Keratinocyte (primary cell): ENCODE results near the gene ACBD6. TPM values are rescaled to one million over a fixed set of nuclear protein-coding genes. Genes with fewer than 3 reads are reported as not detected.

Experiments
- DNase-seq: peaks from one replicate; pipeline ENCODE4 v3.0.0-alpha.2; 2011; ENCODE audit warnings: low read depth, missing footprints, low spot score
- FAIRE-seq: peaks from 2 replicates; lab custom pipeline; 2011; peaks lifted over from hg19 to GRCh38; lab: Jason Lieb, UNC
- H2AFZ ChIP-seq: 2 replicates; pipeline ENCODE4 v1.6.0; 2012; ENCODE audit warnings: low read length, control low read depth, inconsistent platforms; ENCODE audit not compliant: control insufficient read depth
- H3K27ac ChIP-seq: 2 replicates; pipeline ENCODE4 v1.5.1; 2011; ENCODE audit warnings: low read length; ENCODE audit not compliant: control insufficient read depth, insufficient read depth
- H3K27me3 ChIP-seq: 3 replicates; pipeline ENCODE4 v1.6.0; 2011; ENCODE audit warnings: low read length; ENCODE audit not compliant: control insufficient read depth, insufficient read depth; ENCODE audit errors: extremely low read depth
- H3K36me3 ChIP-seq, 2 experiments: 2 replicates in 1 of 2; 3 replicates in 1 of 2; pipeline ENCODE4 v1.5.1; 2011; ENCODE audit warnings: low read length in 2 of 2, mild to moderate bottlenecking in 1 of 2; ENCODE audit not compliant: control insufficient read depth in 2 of 2, insufficient read depth in 2 of 2; ENCODE audit errors: extremely low read depth in 1 of 2
- H3K4me1 ChIP-seq: 3 replicates; pipeline ENCODE4 v1.5.1; 2011; ENCODE audit warnings: low read length; ENCODE audit not compliant: control insufficient read depth, insufficient read depth; ENCODE audit errors: extremely low read depth
- H3K4me2 ChIP-seq: 3 replicates; pipeline ENCODE4 v1.6.0; 2011; ENCODE audit warnings: low read depth, low read length; ENCODE audit not compliant: control insufficient read depth, insufficient read depth; ENCODE audit errors: extremely low read depth
- H3K4me3 ChIP-seq, 3 experiments: fragments of 200-600 bp in 1 of 3; sonication (generic) in 1 of 3; 2 replicates in 2 of 3; 3 replicates in 1 of 3; pipeline ENCODE4 v1.5.1; 2011 to 2016; ENCODE audit warnings: low read length in 3 of 3, mild to moderate bottlenecking in 3 of 3, control low read depth in 2 of 3, inconsistent platforms in 1 of 3, low read depth in 1 of 3, mixed read lengths in 1 of 3, mixed run types in 1 of 3, moderate library complexity in 1 of 3; ENCODE audit not compliant: control insufficient read depth in 2 of 3, insufficient read depth in 2 of 3; ENCODE audit errors: extremely low read depth in 1 of 3
- H3K79me2 ChIP-seq: 2 replicates; pipeline ENCODE4 v1.6.0; 2012; ENCODE audit warnings: low read length; ENCODE audit not compliant: control insufficient read depth, insufficient read depth
- H3K9ac ChIP-seq: 3 replicates; pipeline ENCODE4 v1.6.0; 2011; ENCODE audit warnings: low read length; ENCODE audit not compliant: control insufficient read depth, insufficient read depth; ENCODE audit errors: extremely low read depth
- H3K9me1 ChIP-seq: 3 replicates; pipeline ENCODE4 v1.6.0; 2011; ENCODE audit warnings: low read length; ENCODE audit not compliant: control insufficient read depth, insufficient read depth; ENCODE audit errors: extremely low read depth
- H3K9me3 ChIP-seq: 2 replicates; pipeline ENCODE4 v1.5.1; 2012; ENCODE audit warnings: low read depth, low read length; ENCODE audit not compliant: control insufficient read depth
- H4K20me1 ChIP-seq: 3 replicates; pipeline ENCODE4 v1.6.0; 2011; ENCODE audit warnings: low read length; ENCODE audit not compliant: control insufficient read depth, insufficient read depth; ENCODE audit errors: extremely low read depth
- CTCF ChIP-seq, 3 experiments: IDR thresholded peaks in 1 of 3; conservative IDR thresholded peaks in 1 of 3; optimal IDR thresholded peaks in 1 of 3; 2 replicates in 2 of 3; 3 replicates in 1 of 3; pipeline versions ENCODE3 to v1.5.1; 2011; ENCODE audit warnings: low read length in 3 of 3, mild to moderate bottlenecking in 3 of 3, moderate library complexity in 2 of 3, control low read depth in 1 of 3, inconsistent platforms in 1 of 3; ENCODE audit not compliant: insufficient read depth in 2 of 3; ENCODE audit errors: extremely low read depth in 1 of 3
- EZH2 ChIP-seq: IDR thresholded peaks from one replicate; pipeline ENCODE4 v1.6.1; 2012; ENCODE audit warnings: inconsistent platforms, mild to moderate bottlenecking, low read length, moderate library complexity
- dilution Hi-C: fragments of 300-500 bp; cut with MboI; formaldehyde crosslinking; loops from one replicate; pipeline ENCODE4 v1.7.0; 2020; ENCODE audit warnings: low sequenced_read_pairs; ENCODE audit not compliant: extremely low pct_ligation_motif_present
- polyA plus RNA-seq, 5 experiments: library from polyadenylated mRNA; depleted of rRNA in 3 of 5; stranded (reverse) in 3 of 5; stranded (forward) in 1 of 5; unstranded in 1 of 5; fragments of >200 nt; gene quantifications; 1 replicate in 1 of 5; 2 replicates in 3 of 5; 3 replicates in 1 of 5; pipeline versions ENCODE4 v1.2.1 to v1.2.3, GENCODE V29; 2011 to 2012; ENCODE audit warnings: missing spikeins in 2 of 5, low read depth in 1 of 5, low replicate concordance in 1 of 5

ACBD6 gene
- polyA plus RNA-seq, 1 donor (not counting 4 experiments of a cell fraction or from before 2014, with no cell fraction given) = 47.5 TPM

- Histone ChIP-seq H3K4me1 (no peaks in the 10 kb centered on the region), H4K20me1 (no peaks in the 10 kb centered on the region), H3K36me3 (no peaks in the 10 kb centered on the region), H3K9me3 (no peaks in the 10 kb centered on the region), H3K4me2 (no peak overlapping the region), H3K27me3 (peaks cover 27% of the 10 kb centered on the region), H3K9me1 (no peaks in the 10 kb centered on the region), H3K27ac (no peak overlapping the region), H3K4me3 (no peak overlapping the region), H3K9ac (no peak overlapping the region), H2AFZ (no peak overlapping the region), H3K79me2 (no peaks in the 10 kb centered on the region)
- FAIRE-seq (no peak), DNase-seq (no peak)
- dilution Hi-C loops = no loop called here
- no peak for TF ChIP-seq CTCF (optimal IDR thresholded peaks at IDR 0.05 in 1 of 3, IDR thresholded peaks at IDR 0.05 in 1 of 3, conservative IDR thresholded peaks at IDR 0.05 in 1 of 3; ENCODE audit: extremely low read depth in 1 of 3, insufficient read depth in 2 of 3, low read length in 3 of 3)
- no peak for TF ChIP-seq EZH2
Measured at GRCh38 chr1:180254854-180255253, 247.5 kb downstream of the ACBD6 start.

- no peaks in the 10 kb centered on the region for H3K4me1 ChIP-seq
- H3K4me2 ChIP-seq = no peak overlapping the region
- H3K9ac ChIP-seq = no peak overlapping the region
- no peaks in the 10 kb centered on the region for H4K20me1 ChIP-seq
- H2AFZ ChIP-seq = no peak overlapping the region
- H3K9me1 ChIP-seq = no peaks in the 10 kb centered on the region
- FAIRE-seq (no peak), DNase-seq (no peak)
- H3K9me3 ChIP-seq = no peaks in the 10 kb centered on the region
- H3K79me2 ChIP-seq = no peaks in the 10 kb centered on the region
- H3K36me3 ChIP-seq = no peaks in the 10 kb centered on the region
- no peak overlapping the region for H3K4me3 ChIP-seq
- peaks cover 23% of the 10 kb centered on the region for H3K27me3 ChIP-seq
- H3K27ac ChIP-seq = no peak overlapping the region
- no peak for TF ChIP-seq EZH2
- TF ChIP-seq CTCF (optimal IDR thresholded peaks at IDR 0.05 in 1 of 3, IDR thresholded peaks at IDR 0.05 in 1 of 3, conservative IDR thresholded peaks at IDR 0.05 in 1 of 3; ENCODE audit: extremely low read depth in 1 of 3, insufficient read depth in 2 of 3, low read length in 3 of 3) = no peak
- dilution Hi-C loops = no loop called here
Measured at GRCh38 chr1:180254496-180254819, 247.9 kb downstream of the ACBD6 start.
